ENCODE measurements around the gene LONP1. TPM values are rescaled to one million over a fixed set of nuclear protein-coding genes. Genes with fewer than 3 reads are reported as not detected.

The LONP1 gene
- total RNA-seq, 1 experiment from 2014 or later = 180 TPM

DNA sequence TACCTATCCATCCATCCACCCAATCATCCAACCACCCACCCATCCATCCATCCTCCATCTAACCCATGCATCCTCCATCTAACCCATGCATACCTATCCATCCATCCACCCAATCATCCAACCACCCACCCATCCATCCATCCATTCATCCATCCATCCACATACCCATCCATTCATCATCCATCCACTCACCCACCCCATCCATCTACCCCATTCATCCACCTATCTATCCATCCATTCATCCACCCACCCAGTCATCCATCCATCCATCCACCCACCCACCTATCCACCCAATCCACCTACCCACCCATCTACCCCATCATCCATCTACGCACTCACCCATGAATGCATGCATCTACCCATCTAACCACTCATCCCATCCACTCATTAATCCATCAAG, 46.2 kb downstream of the LONP1 start:
- no TSS peak for BruUV-seq (replicated peaks)
- intact Hi-C loops (cut with micrococcal nuclease) = no loop called here
- ChIA-PET POLR2A (no interaction called here), RAD21 (ENCODE audit: low non-redundant PET in 1 of 2, low total read pairs in 2 of 2, uncharacterized antibody in 2 of 2, unreplicated experiment in 2 of 2) (no interaction called here), CTCF (no interaction called here)
- no peak overlapping the region for H3K27ac ChIP-seq (ENCODE audit: low read depth, low read length)
- no peak overlapping the region for H3K9ac ChIP-seq (ENCODE audit: low read length)
- no peaks in the 10 kb centered on the region for H3K4me1 ChIP-seq (ENCODE audit: control insufficient read depth in 1 of 2, insufficient read depth in 2 of 2, low read length in 2 of 2)
- H3K4me2 ChIP-seq (ENCODE audit: low read length) = no peak overlapping the region
- no peaks in the 10 kb centered on the region for H4K20me1 ChIP-seq (ENCODE audit: insufficient read depth)
- no peaks in the 10 kb centered on the region for H3K9me2 ChIP-seq (ENCODE audit: insufficient read depth)
- H3K79me2 ChIP-seq (ENCODE audit: insufficient read depth, low read length) = no peaks in the 10 kb centered on the region
- H2AFZ ChIP-seq (ENCODE audit: low read depth, low read length, poor library complexity, severe bottlenecking) = no peak overlapping the region
- no peaks in the 10 kb centered on the region for H3K27me3 ChIP-seq (ENCODE audit: insufficient read depth, low read length)
- H3K9me3 ChIP-seq (ENCODE audit: control insufficient read depth in 1 of 2, insufficient read depth in 1 of 2, low read depth in 1 of 2, low read length in 2 of 2) = no peaks in the 10 kb centered on the region
- TF ChIP-seq ZFX (IDR thresholded peaks at IDR 0.05) (no peak), RAD21 (IDR thresholded peaks at IDR 0.05; ENCODE audit: low read depth) (no peak), SIN3A (IDR thresholded peaks at IDR 0.05; ENCODE audit: low read depth) (no peak), SRF (IDR thresholded peaks at IDR 0.05; ENCODE audit: low read depth) (no peak), JUND (IDR thresholded peaks at IDR 0.05) (no peak), YY1 (IDR thresholded peaks at IDR 0.05; ENCODE audit: extremely low read depth, insufficient replicate concordance, low read depth, low read length) (no peak), MAX (IDR thresholded peaks at IDR 0.05) (no peak), POLR2AphosphoS5 (IDR thresholded peaks at IDR 0.05; ENCODE audit: low read depth, low read length) (no peak), EGR1 (IDR thresholded peaks at IDR 0.05; ENCODE audit: low read depth) (no peak), POLR2A (IDR thresholded peaks at IDR 0.05; ENCODE audit: borderline replicate concordance, extremely low read depth, insufficient read depth, insufficient read length) (no peak), CEBPB (IDR thresholded peaks at IDR 0.05; ENCODE audit: low read depth) (no peak), ZNF274 (IDR thresholded peaks at IDR 0.05; ENCODE audit: low read depth, low read length) (no peak), EZH2 (IDR thresholded peaks at IDR 0.05) (no peak), TCF7L2 (IDR thresholded peaks at IDR 0.05; ENCODE audit: borderline replicate concordance, extremely low read depth, insufficient read depth, insufficient read length) (no peak)
- TF ChIP-seq, protein P1, sequence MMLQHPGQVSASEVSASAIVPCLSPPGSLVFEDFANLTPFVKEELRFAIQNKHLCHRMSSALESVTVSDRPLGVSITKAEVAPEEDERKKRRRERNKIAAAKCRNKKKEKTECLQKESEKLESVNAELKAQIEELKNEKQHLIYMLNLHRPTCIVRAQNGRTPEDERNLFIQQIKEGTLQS (IDR thresholded peaks at IDR 0.05) = no peak
- TF ChIP-seq, protein P2, sequence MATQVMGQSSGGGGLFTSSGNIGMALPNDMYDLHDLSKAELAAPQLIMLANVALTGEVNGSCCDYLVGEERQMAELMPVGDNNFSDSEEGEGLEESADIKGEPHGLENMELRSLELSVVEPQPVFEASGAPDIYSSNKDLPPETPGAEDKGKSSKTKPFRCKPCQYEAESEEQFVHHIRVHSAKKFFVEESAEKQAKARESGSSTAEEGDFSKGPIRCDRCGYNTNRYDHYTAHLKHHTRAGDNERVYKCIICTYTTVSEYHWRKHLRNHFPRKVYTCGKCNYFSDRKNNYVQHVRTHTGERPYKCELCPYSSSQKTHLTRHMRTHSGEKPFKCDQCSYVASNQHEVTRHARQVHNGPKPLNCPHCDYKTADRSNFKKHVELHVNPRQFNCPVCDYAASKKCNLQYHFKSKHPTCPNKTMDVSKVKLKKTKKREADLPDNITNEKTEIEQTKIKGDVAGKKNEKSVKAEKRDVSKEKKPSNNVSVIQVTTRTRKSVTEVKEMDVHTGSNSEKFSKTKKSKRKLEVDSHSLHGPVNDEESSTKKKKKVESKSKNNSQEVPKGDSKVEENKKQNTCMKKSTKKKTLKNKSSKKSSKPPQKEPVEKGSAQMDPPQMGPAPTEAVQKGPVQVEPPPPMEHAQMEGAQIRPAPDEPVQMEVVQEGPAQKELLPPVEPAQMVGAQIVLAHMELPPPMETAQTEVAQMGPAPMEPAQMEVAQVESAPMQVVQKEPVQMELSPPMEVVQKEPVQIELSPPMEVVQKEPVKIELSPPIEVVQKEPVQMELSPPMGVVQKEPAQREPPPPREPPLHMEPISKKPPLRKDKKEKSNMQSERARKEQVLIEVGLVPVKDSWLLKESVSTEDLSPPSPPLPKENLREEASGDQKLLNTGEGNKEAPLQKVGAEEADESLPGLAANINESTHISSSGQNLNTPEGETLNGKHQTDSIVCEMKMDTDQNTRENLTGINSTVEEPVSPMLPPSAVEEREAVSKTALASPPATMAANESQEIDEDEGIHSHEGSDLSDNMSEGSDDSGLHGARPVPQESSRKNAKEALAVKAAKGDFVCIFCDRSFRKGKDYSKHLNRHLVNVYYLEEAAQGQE (IDR thresholded peaks at IDR 0.05; ENCODE audit: low read depth) = no peak
- peaks cover 3 to 10% of the 10 kb centered on the region in 2 experiments; a peak in 2 of 4 replicates for H3K36me3 ChIP-seq (ENCODE audit: control insufficient read depth in 1 of 2, insufficient read depth in 2 of 2, low read length in 2 of 2)
- ATAC-seq = no peak
- no peak overlapping the region for H3K4me3 ChIP-seq (replicated peaks in 1 of 2; ENCODE audit: low read depth in 1 of 2, low read length in 2 of 2)
- DNase-seq (ENCODE audit: low read depth, low spot score) = no peak
